Stimulated activated CD4-positive, alpha-beta T cell treated with anti-CD3 and anti-CD28 coated beads, TNF-alpha, amount 100 ng/mL, for 4 hours (primary cell): Measurements from ENCODE around the gene TRAPPC2.

Experiments
- DNase-seq, 3 experiments: peaks; one replicate each; pipeline ENCODE4 v3.0.0-alpha.2; 2020; ENCODE audit warnings: low read depth in 3 of 3

TRAPPC2 gene

DNA sequence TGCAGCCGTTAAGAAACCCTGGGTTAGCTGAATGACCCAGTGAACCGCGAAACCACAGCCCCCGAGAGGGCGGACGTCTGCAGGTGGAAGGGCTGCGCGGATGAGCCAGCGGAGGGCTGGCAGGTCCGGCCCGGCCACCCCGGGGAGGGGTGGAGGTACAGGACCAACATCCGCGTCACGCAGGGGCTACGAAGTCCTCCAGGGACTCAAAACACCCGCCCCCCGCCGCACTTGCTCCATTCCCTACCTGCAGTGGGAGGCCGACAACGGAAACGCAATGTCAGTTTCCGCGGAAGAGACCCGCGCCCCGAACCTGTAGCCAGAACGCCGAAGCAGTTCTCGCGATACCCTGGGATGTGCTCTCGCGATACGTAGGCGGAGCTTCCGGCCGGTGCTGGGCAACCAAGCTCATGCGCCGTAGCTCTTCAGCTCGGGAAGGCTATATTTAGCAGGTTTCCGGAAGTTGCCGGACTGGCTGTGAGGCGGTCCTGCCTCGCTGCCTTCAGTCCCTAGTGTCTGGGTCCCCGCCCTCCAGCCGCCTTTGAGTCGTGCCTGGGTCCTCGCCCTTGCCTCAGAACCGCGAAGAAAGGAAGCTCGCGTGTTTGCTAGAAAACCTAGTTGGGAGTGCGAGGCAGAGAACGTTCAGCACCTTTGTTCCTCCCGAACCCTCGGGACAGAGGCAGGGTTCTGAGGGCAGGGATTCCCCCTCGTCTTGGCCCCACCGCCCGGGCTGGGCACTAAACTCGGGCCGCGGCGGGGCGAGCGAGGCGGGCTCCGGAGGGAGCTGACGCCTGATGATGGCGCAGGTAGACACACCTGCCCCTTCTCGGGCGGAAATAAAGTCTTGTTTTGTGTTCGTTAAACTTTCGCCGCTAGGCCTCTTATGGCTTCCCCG lies at the start of gene TRAPPC2, which contains the start of gene OFD1:
TSS of gene TRAPPC2 (minus strand) at position 343 of the 895 bp plus-strand sequence. CDS start 14,657 bp downstream, outside the sequence.
TSS of gene OFD1 (plus strand) at position 471 of the 895 bp plus-strand sequence. CDS start at position 795, 324 bp downstream.
- DNase-seq: peak; percentile 59 to 82 (median 79)

DNA sequence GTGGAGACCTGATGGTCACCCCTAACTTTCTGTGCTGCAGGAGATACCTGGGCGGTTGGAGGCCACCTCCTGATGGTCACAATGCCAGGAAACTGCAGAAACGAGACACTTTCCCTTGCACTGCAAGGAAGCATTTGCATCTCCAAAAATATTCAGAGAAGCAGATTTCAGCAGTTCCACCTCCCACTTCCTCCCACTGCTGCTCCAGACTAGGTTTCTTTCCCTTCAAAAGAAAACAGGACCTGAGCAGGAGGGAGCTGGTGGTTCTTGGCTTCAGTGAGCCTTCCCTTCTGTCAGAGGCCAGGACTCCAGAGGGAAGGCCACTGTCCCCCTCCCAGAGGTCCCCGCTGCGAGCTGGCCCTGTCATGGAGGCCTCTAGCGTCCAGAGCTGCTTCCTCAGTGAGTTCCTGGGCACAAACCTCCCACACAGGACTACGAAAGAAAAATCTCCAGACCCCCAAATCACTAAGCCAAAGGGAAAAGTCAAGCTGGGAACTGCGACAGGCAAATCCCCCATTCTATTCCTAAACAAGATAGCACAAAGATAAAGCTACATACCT lies 46.5 kb upstream of the TRAPPC2 start:
- no peak for DNase-seq

DNA sequence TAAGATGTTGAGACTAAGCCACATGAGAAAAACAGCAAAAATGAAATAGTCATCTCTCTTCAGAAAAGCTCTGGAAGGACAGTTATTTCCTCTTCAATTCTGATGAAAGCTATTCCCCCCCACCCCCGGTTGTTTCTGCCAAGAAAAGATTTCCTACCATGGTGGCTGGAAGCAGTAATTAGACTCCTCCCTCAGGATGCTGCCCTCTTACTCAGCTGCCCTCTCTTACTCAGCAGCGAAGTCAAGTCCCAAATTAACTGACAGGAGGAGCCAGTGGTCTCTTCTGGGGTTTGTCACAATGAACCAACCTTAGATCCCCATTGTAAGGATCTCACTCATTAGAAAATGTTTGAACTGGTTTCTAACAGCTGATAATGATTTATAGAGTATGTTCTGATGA lies 44.5 kb upstream of the TRAPPC2 start:
- DNase-seq: no peak

GRCh38 chrX:13776387-13776786 lies 42.0 kb upstream of the TRAPPC2 start:
- no peak for DNase-seq

- no peak for DNase-seq
Observed at GRCh38 chrX:13775837-13776236, 41.4 kb upstream of the TRAPPC2 start.

DNA sequence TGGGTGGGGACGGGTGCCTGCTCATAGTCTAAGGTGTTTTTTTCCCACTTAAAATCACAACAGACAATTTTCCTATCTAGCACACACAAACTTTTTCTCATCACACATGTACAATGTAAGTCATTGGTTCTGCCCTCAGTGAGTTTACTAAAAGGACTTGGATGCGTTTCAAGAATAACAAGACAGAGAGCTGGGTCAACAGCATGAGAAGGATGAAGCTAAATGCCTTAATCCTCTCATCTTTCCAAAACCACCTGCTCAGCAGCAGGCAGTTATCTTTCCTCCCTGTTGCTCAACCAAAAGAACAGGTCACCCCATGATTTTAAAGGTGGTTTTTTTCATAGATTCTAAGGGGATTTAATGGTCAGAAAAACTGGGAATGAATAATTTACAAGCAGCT lies 40.3 kb upstream of the TRAPPC2 start:
- DNase-seq: no peak

DNA sequence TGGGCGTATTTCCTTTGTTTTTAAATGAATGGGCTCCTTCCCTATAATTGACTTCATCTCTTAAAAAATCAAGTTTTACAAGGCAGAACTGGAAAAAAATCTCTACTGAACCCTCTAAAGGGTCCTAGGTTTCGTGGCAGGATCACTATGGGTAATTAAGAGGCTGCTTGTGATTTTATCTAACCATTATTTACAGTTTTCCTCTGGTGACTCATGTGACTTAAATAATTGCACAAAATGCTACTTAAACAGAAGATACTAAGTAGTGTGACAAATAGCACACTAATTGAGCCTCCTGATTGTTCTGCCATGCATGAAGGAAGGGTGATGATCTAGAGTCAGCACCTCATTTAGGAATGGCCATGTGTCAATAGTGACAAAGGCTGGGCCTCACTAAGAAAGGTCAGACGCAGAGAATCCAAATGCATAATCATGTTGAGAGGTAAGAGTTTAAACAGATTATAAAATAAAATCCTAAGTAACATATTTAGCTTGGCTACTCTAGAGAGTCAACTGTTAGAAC lies 35.7 kb upstream of the TRAPPC2 start:
- no peak for DNase-seq

DNA sequence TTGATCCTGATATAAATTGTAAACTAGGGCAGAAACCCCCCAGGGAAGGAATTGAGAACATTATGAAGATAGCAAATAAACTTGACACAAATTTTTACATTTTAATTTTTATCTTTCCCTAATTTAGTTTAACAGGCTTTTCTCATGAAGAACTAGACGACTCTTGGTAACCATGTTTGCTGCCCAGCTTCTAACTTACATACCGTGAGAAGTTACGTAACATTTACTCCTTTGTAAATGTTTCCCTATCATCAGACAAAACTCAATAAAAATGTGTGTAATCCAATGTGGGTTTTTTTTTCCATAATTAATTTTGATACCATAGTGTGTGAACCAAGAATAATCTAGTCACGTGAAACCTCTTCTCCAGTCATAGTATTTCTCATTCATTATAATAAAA lies 34.5 kb upstream of the TRAPPC2 start:
- no peak for DNase-seq

- no peak for DNase-seq
Observed at GRCh38 chrX:13764765-13765164, 30.3 kb upstream of the TRAPPC2 start.

GRCh38 chrX:13764281-13764680 lies 29.9 kb upstream of the TRAPPC2 start:
- DNase-seq: no peak

- no peak for DNase-seq
Observed at GRCh38 chrX:13763489-13763888, 29.1 kb upstream of the TRAPPC2 start.

GRCh38 chrX:13761606-13762414 lies 27.4 kb upstream of the TRAPPC2 start:
- DNase-seq: no peak

- no peak for DNase-seq
Observed at GRCh38 chrX:13760426-13760825, 26.0 kb upstream of the TRAPPC2 start.

- DNase-seq: no peak
Observed at GRCh38 chrX:13759152-13759718, 24.8 kb upstream of the TRAPPC2 start.

GRCh38 chrX:13756381-13756780 lies 22.0 kb upstream of the TRAPPC2 start:
- DNase-seq: no peak

- no peak for DNase-seq
Observed at GRCh38 chrX:13755254-13755653, 20.8 kb upstream of the TRAPPC2 start.

DNA sequence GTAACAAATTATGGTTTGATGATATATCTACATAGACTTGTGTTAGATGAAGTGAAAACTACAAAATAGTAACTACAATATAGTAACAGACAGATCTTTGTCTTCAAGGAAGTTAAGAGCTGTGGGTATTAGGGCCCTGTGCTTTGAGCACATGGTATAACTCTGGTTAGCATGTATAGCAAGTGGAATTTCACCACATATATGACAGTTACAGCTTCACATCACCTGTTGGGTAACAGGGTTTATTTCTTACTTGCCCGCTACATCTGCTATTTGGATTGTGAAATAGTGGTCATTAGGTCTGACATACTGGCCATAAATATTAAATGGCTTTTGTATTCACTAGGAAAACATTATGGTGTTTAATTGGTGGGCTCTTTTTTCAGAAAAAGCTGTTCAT lies 20.3 kb upstream of the TRAPPC2 start:
- DNase-seq: no peak

DNA sequence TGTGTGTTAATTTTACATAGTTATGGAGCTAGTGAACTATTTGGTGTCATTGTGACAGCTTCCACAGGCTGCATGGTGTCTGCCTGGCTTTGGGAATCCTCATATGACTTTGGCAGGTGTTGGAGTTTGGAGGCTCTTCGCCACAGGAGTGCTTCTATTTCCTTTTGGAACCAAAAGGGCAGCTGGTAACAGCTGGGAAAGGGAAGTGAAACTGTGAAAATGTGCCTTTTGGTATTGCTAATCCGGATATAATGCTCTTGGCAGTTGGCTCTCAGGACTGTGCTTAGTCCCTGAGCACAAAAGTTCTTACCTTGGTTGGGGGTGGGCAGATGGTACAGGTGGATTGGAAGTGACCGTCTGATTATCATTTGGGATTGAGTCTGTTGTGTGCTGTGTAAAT lies 18.2 kb upstream of the TRAPPC2 start:
- no peak for DNase-seq

- DNase-seq: no peak
Observed at GRCh38 chrX:13752141-13752540, 17.7 kb upstream of the TRAPPC2 start.

DNA sequence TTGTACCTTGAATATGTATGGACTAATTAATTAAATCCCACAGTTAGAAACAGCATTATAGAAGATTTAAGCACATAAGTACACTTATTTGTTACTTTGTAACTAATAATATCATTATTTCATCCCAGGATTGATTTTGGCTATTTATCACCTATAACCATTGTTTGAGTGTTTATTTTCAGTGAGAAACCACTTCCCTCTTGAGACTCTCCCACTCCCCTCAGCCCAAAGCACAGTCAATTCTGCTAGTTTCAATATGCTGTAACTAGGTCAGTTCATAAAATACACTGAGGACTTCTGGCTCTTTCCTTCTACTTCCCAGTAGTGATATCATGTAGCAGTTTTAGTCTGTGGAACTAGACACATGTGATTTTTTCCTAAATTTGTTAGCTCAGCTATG lies 16.4 kb upstream of the TRAPPC2 start:
- DNase-seq: no peak

GRCh38 chrX:13750204-13750603 lies 15.8 kb upstream of the TRAPPC2 start:
- DNase-seq: no peak

DNA sequence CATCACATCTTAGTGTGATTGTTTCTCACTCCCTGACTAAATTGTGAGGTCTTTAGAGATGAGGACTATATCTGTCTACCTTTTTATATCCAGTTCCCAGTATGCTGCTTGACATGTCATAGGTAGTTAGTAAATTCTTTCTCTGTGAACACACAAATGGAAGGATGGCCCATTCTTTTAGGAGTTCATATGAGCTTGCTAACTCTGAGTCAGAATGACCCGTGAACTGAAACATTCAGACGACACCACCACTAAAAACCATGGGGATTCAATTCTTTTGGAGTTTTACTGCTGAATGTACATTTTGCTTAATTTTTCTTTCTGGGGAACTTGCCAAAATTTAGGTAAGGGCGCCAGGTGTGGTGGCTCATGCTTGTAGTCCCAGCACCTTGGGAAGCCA lies 14.1 kb upstream of the TRAPPC2 start:
- no peak for DNase-seq
